GM06990 (cell line): ENCODE data around the gene ZFHX2.
A peak's percentile ranks its signal among the peaks of the same experiment; 100 is the strongest.

Experiments
- DNase-seq: peaks from one replicate; pipeline ENCODE4 v3.0.0-alpha.2; 2011; ENCODE audit not compliant: insufficient read length; ENCODE audit errors: extremely low read depth
- H3K27me3 ChIP-seq: replicated peaks from 2 replicates; pipeline ENCODE4 v1.6.0; 2011; ENCODE audit warnings: low read length; ENCODE audit not compliant: control insufficient read depth, insufficient read depth
- H3K36me3 ChIP-seq: 2 replicates; pipeline ENCODE4 v1.5.1; 2011; ENCODE audit warnings: low read length; ENCODE audit not compliant: control insufficient read depth, insufficient read depth
- H3K4me3 ChIP-seq: replicated peaks from 2 replicates; pipeline ENCODE4 v1.5.1; 2011; ENCODE audit warnings: low read depth, mild to moderate bottlenecking, control low read depth, low read length
- TF ChIP-seq, protein P1 (sequence below): IDR thresholded peaks from 2 replicates; pipeline ENCODE4 v1.5.1; 2011; ENCODE audit warnings: low read length, control low read depth, mild to moderate bottlenecking, inconsistent platforms; ENCODE audit not compliant: insufficient read depth, poor library complexity, severe bottlenecking

ZFHX2 gene

DNA sequence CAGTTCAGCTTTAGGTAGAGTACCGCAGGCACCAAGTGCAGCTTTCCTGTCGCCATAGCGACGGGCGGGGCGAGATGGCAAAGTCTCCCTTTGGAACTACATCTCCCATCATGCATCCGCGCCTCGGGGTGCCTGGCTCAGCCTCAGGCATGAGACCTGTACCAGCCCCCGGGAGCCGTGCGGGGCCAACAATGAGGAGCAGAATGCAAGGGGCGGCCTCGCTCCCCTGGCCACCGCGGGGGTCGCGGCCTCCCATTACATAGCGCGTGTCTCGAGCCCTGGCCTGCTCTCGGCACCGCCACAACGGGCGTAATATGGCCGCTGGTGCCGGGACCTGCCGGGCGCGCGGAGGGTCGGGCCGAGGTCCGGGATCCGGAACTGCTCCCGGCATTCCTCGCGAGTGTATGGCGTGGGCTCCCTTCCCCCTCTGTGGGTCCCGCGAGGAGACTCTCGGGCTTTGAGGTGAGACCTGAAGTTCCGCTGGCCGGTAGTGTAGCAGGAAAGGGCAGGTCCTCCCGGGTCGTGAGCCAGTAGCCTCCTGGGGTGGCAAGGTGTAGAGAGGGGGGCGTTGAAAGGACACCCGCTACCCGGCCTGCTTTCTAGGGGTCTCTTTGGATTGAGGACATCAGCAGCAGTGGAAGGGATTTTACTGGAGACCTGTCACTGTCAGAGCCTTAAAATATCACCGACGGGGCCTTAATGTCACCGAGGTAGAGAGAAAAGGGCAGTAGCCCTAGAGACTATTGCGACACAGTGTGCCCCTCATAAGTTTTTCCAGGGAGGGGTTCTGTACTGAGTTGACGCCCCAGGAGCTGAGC lies 4.5 kb upstream of the ZFHX2 start, which contains the start of gene THTPA:
TSS of gene THTPA (plus strand) at position 390 of the 818 bp plus-strand sequence. CDS start 487 bp downstream, outside the sequence.
- Histone ChIP-seq H3K27me3 (no peaks in the 10 kb centered on the region), H3K4me3 (peak within 1 kb of the TSS; percentile 87), H3K36me3 (peaks cover 16% of the 10 kb centered on the region)
- DNase-seq = peak; percentile 91
- TF ChIP-seq, protein P1, sequence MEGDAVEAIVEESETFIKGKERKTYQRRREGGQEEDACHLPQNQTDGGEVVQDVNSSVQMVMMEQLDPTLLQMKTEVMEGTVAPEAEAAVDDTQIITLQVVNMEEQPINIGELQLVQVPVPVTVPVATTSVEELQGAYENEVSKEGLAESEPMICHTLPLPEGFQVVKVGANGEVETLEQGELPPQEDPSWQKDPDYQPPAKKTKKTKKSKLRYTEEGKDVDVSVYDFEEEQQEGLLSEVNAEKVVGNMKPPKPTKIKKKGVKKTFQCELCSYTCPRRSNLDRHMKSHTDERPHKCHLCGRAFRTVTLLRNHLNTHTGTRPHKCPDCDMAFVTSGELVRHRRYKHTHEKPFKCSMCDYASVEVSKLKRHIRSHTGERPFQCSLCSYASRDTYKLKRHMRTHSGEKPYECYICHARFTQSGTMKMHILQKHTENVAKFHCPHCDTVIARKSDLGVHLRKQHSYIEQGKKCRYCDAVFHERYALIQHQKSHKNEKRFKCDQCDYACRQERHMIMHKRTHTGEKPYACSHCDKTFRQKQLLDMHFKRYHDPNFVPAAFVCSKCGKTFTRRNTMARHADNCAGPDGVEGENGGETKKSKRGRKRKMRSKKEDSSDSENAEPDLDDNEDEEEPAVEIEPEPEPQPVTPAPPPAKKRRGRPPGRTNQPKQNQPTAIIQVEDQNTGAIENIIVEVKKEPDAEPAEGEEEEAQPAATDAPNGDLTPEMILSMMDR = no peak

DNA sequence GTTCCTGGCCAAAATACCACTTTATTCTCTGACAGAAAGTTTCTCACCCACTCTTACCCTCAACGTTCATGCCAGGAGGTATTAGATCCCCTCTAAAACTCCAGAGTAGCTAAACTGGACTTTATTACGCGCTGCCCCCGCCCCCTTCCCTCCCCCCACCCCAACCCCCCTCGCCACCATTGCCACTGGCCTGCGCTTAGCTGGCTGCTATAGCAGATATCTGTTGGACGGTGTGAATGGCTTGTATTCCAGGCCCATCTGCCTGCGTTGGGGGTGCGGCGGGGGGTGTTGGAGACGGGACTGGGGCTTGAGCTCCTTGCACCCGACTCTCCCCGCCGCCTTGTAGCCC lies 3.9 kb upstream of the ZFHX2 start:
- TF ChIP-seq, protein P1 = no peak
- Histone ChIP-seq H3K36me3 (peaks cover 15% of the 10 kb centered on the region), H3K27me3 (no peaks in the 10 kb centered on the region), H3K4me3 (peak overlapping the region; percentile 87)
- DNase-seq = no peak

DNA sequence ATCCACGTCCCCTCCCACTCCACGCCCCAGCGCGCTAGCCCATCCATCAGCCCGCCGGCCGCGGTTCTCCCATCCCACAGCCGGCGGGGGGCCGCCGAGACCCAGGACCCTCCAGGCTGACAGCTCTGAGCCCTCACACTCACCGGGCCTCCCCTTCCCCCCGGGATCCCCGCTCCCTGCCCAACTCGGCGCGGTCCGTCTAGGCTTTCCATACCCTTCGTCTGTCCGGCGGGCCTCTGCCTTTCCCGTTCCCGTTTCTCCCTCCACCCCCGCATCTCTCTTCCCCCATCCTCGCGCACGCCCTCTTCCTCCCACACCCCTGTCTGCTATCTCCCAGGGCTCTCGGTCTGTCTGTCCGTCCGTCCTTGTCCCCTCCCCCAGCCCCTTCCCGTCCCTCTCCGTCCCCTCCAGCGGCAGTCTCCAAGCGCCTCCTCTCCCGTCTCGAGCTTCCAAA lies 726 bp downstream of the ZFHX2 start:
- Histone ChIP-seq H3K27me3 (no peaks in the 10 kb centered on the region), H3K36me3 (no peaks in the 10 kb centered on the region), H3K4me3 (peak overlapping the region; percentile 83)
- DNase-seq = no peak
- TF ChIP-seq, protein P1 = no peak

DNA sequence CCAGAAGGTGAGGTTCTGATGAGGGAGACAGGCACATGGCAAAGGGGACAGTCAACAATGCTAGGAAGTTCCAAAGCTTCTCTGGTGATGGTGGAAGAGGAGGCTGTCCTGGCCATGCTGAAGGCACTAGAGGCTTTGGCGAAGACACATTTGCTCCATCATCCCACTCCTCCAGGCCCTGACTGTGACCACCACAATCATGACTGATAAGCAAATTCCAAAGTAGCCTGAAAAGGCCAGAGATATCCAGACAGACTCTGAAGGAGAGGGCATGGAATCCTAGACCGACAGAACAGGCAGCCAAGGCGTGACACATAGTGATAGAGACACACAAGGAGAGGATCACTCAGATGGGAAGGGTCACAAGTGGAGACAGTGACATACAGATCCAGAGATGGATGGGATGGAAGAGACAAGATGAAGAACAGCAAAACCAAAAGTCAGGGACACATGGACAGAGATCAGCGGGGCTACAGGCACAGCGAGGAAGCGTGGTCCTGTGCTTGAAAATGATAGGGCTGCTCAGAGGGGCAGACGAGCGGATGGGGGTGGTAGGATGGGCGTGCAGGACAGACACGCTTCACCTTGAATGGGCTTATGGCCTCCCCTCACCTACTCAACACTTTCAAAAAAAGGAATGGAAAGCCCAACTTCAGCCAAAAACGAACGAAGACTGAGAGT lies 1.3 kb downstream of the ZFHX2 start:
- H3K4me3 ChIP-seq = peak overlapping the region; percentile 83
- no peak for DNase-seq
- no peaks in the 10 kb centered on the region for H3K36me3 ChIP-seq
- TF ChIP-seq, protein P1 = no peak
- H3K27me3 ChIP-seq = no peaks in the 10 kb centered on the region

DNA sequence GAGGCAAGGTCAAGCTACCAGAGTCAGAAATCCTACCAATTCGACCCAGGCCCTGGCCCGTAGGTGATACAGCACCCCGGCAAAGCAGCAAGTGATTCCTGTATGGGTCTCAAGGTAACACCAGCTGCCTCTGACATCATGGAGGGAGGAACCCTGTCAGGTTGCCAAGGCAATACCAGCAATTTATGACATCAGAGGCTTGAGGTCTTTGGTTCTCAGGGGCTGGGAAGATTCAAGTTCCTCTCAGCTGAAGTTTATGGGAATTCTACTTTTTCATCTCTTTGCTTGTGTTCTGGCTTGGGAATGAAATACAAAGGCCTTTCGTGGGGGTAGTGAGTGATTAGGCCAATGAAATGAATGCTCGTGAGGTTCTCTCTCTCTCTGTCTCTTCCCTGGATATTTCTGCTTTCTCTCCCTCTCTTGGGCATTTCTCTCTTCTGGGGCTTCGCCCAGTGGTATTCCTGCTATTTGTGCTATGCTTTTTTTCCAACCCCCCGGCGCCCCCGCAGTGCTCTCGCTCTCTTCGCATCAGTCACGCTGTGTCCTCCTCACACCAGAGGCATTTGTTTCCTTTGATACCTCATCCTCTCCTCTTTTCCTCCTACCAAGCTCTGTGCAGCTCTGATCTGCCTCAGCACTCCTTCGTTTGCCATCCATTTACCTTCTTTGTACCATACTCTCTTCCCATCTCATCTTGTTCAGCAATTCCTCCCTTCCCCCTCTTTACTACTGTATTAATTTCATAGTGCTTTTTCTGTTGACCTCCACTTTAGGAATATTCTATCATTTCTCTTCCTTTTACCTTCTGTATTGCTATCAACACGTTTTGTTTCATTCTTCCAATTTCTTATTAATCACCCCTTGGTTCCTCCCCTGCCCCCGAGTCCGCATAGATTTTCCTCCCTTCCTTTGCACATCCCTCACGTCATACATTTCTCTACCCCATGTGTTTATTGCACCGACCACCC lies 2.9 kb downstream of the ZFHX2 start:
- H3K27me3 ChIP-seq = no peaks in the 10 kb centered on the region
- TF ChIP-seq, protein P1 = no peak
- no peak overlapping the region for H3K4me3 ChIP-seq
- DNase-seq = no peak
- H3K36me3 ChIP-seq = no peaks in the 10 kb centered on the region
